NCI-H2029 treated with DMSO at 0.1 percent for 48 hours (cell line): Measurements from ENCODE around the gene ADAMTS12.
"Not testable (repeated sequence)": the region's sequence is repeated elsewhere in the genome, so short reads cannot be mapped to it uniquely, and the experiment has no call there.

Source experiments
- DNase-seq: peaks from one replicate; lab custom pipeline; 2025; lab: John Stamatoyannopoulos, UW

The ADAMTS12 gene

GRCh38 chr5:33891788-33892619, at the start of gene ADAMTS12:
Gene ADAMTS12 (minus strand): TSS chr5:33891990. CDS start chr5:33891856, 134 bp downstream.
- no peak for DNase-seq

- DNase-seq, result no peak
Observed at GRCh38 chr5:33941090-33941489, 49.3 kb upstream of the ADAMTS12 start.

GRCh38 chr5:33939556-33940262, 47.9 kb upstream of the ADAMTS12 start:
- DNase-seq, result no peak

GRCh38 chr5:33938881-33939280, 47.1 kb upstream of the ADAMTS12 start:
- no peak for DNase-seq

- no peak for DNase-seq
Observed at GRCh38 chr5:33938507-33938796, 46.7 kb upstream of the ADAMTS12 start.

GRCh38 chr5:33937707-33938506, 46.1 kb upstream of the ADAMTS12 start:
- DNase-seq, result no peak

GRCh38 chr5:33937017-33937706, 45.4 kb upstream of the ADAMTS12 start:
- no peak for DNase-seq

- DNase-seq, result peak; percentile 31
Observed at GRCh38 chr5:33936381-33937016, 44.7 kb upstream of the ADAMTS12 start, which contains the start of gene RXFP3. Gene RXFP3 (plus strand): TSS chr5:33936386. CDS start chr5:33936741, 355 bp downstream.

- no peak for DNase-seq
Observed at GRCh38 chr5:33936004-33936380, 44.2 kb upstream of the ADAMTS12 start.

- no peak for DNase-seq
Observed at GRCh38 chr5:33934176-33934575, 42.4 kb upstream of the ADAMTS12 start.

- DNase-seq, result no peak
Observed at GRCh38 chr5:33933723-33934169, 42.0 kb upstream of the ADAMTS12 start.

- no peak for DNase-seq
Observed at GRCh38 chr5:33931136-33931535, 39.3 kb upstream of the ADAMTS12 start.

GRCh38 chr5:33929925-33930690, 38.3 kb upstream of the ADAMTS12 start:
- no peak for DNase-seq

- no peak for DNase-seq
Observed at GRCh38 chr5:33928283-33928682, 36.5 kb upstream of the ADAMTS12 start.

GRCh38 chr5:33927685-33928084, 35.9 kb upstream of the ADAMTS12 start:
- DNase-seq, result no peak

- DNase-seq, result no peak
Observed at GRCh38 chr5:33925278-33925677, 33.5 kb upstream of the ADAMTS12 start.

GRCh38 chr5:33921002-33921401, 29.2 kb upstream of the ADAMTS12 start:
- DNase-seq, result no peak

- DNase-seq, result not testable (repeated sequence)
Observed at GRCh38 chr5:33914844-33915243, 23.1 kb upstream of the ADAMTS12 start.

GRCh38 chr5:33906248-33906647, 14.5 kb upstream of the ADAMTS12 start:
- not testable (repeated sequence) for DNase-seq

GRCh38 chr5:33905381-33905780, 13.6 kb upstream of the ADAMTS12 start:
- DNase-seq, result no peak

GRCh38 chr5:33903118-33903517, 11.3 kb upstream of the ADAMTS12 start:
- DNase-seq, result no peak
